Liver (tissue), 3 donors: Measurements from ENCODE around the gene GRIN2A.

Experiments used
- EGR1 ChIP-seq, 2 donors: IDR thresholded peaks; 2 replicates each; pipeline ENCODE4 v1.6.1; 2016 to 2018; ENCODE audit warnings: antibody characterized with exemption in 2 of 2, low read depth in 2 of 2
- GABPA ChIP-seq, 2 donors: IDR thresholded peaks in 1 of 2; conservative IDR thresholded peaks in 1 of 2; 2 replicates each; pipeline ENCODE4 v1.6.1; 2016; ENCODE audit warnings: antibody characterized with exemption in 2 of 2, mild to moderate bottlenecking in 1 of 2, moderate library complexity in 1 of 2
- JUND ChIP-seq, 2 donors: IDR thresholded peaks; 2 replicates each; pipeline ENCODE4 v1.6.1; 2016; ENCODE audit warnings: antibody characterized with exemption in 2 of 2
- RXRA ChIP-seq, 2 donors: IDR thresholded peaks; 2 replicates each; pipeline ENCODE4 v1.6.1; 2017 to 2018; ENCODE audit warnings: antibody characterized with exemption in 2 of 2, mild to moderate bottlenecking in 1 of 2
- SP1 ChIP-seq: IDR thresholded peaks from 2 replicates; pipeline ENCODE4 v1.6.1; 2018; ENCODE audit warnings: antibody characterized with exemption, mild to moderate bottlenecking
- TAF1 ChIP-seq: conservative IDR thresholded peaks from 2 replicates; pipeline ENCODE4 v1.6.1; 2016; ENCODE audit warnings: antibody characterized with exemption, mild to moderate bottlenecking
- YY1 ChIP-seq: IDR thresholded peaks from 2 replicates; pipeline ENCODE4 v1.6.1; 2016; ENCODE audit warnings: antibody characterized with exemption, mild to moderate bottlenecking
- TF ChIP-seq, protein P1 (sequence below): fragments of 150-350 bp; IDR thresholded peaks from 2 replicates; pipeline ENCODE4 v1.5.1; 2017; ENCODE audit warnings: improper control_type of control experiment, low read depth, low read length; ENCODE audit not compliant: missing input control
- TF ChIP-seq, protein P2 (sequence below): IDR thresholded peaks from 2 replicates; pipeline ENCODE4 v1.6.1; 2016; ENCODE audit warnings: antibody characterized with exemption, mild to moderate bottlenecking
- TF ChIP-seq, protein P3 (sequence below): IDR thresholded peaks from 2 replicates; pipeline ENCODE4 v1.6.1; 2016; ENCODE audit warnings: antibody characterized with exemption
- TF ChIP-seq, protein P4 (sequence below): IDR thresholded peaks from 2 replicates; pipeline ENCODE4 v1.6.1; 2016; ENCODE audit warnings: antibody characterized with exemption
- donor health status: healthy.
- donor health status: healthy.

DNA sequence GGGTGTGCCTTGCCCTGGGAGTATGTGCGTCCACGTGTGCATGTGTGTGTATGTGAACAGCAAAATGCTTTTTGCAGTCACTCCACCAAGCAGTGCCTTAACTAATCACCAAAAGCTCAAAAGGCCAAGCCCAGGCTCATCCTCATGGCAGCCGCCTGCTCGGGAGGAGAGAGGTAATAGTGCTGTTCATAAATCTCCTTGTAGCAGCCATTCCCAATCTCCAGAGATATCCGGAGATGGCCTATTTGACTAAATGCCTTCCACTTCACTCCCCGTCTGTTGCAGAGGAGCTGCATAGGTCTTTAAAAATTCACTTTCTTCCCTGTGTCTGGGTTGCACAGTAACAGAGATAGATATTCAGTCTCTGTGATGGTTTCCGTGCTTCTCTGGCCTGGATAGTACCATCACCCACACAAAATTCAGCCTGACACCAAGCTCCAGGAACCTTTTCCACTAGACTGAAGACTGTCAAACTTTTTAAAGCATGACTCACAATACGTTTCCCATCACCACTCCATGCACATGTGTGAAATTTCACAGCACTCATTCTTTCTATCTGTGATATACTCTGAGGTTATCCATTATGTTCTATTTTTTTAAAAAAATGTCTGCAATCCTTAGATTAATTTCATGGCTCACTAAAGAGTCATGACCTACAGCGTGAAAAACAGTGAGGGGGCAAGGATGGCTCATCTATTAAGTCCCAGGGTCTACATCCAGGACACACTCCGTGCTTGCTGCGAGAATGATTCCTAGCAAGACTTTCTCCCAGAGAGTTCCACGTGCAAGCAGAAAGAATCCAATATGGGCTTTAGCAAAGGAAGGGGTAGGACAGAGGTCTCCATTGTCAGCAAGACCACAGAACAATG is 357.8 kb downstream of the GRIN2A start:
- TF ChIP-seq, protein P1, sequence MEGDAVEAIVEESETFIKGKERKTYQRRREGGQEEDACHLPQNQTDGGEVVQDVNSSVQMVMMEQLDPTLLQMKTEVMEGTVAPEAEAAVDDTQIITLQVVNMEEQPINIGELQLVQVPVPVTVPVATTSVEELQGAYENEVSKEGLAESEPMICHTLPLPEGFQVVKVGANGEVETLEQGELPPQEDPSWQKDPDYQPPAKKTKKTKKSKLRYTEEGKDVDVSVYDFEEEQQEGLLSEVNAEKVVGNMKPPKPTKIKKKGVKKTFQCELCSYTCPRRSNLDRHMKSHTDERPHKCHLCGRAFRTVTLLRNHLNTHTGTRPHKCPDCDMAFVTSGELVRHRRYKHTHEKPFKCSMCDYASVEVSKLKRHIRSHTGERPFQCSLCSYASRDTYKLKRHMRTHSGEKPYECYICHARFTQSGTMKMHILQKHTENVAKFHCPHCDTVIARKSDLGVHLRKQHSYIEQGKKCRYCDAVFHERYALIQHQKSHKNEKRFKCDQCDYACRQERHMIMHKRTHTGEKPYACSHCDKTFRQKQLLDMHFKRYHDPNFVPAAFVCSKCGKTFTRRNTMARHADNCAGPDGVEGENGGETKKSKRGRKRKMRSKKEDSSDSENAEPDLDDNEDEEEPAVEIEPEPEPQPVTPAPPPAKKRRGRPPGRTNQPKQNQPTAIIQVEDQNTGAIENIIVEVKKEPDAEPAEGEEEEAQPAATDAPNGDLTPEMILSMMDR = no peak
- TF ChIP-seq TAF1 = no peak
- TF ChIP-seq, protein P2, sequence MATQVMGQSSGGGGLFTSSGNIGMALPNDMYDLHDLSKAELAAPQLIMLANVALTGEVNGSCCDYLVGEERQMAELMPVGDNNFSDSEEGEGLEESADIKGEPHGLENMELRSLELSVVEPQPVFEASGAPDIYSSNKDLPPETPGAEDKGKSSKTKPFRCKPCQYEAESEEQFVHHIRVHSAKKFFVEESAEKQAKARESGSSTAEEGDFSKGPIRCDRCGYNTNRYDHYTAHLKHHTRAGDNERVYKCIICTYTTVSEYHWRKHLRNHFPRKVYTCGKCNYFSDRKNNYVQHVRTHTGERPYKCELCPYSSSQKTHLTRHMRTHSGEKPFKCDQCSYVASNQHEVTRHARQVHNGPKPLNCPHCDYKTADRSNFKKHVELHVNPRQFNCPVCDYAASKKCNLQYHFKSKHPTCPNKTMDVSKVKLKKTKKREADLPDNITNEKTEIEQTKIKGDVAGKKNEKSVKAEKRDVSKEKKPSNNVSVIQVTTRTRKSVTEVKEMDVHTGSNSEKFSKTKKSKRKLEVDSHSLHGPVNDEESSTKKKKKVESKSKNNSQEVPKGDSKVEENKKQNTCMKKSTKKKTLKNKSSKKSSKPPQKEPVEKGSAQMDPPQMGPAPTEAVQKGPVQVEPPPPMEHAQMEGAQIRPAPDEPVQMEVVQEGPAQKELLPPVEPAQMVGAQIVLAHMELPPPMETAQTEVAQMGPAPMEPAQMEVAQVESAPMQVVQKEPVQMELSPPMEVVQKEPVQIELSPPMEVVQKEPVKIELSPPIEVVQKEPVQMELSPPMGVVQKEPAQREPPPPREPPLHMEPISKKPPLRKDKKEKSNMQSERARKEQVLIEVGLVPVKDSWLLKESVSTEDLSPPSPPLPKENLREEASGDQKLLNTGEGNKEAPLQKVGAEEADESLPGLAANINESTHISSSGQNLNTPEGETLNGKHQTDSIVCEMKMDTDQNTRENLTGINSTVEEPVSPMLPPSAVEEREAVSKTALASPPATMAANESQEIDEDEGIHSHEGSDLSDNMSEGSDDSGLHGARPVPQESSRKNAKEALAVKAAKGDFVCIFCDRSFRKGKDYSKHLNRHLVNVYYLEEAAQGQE = no peak
- TF ChIP-seq, protein P3, sequence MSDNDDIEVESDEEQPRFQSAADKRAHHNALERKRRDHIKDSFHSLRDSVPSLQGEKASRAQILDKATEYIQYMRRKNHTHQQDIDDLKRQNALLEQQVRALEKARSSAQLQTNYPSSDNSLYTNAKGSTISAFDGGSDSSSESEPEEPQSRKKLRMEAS = no peak
- no peak for TF ChIP-seq JUND (IDR thresholded peaks at IDR 0.05)
- no peak for TF ChIP-seq RXRA (IDR thresholded peaks at IDR 0.05)
- no peak for TF ChIP-seq SP1
- TF ChIP-seq YY1 = no peak
- TF ChIP-seq, protein P4, sequence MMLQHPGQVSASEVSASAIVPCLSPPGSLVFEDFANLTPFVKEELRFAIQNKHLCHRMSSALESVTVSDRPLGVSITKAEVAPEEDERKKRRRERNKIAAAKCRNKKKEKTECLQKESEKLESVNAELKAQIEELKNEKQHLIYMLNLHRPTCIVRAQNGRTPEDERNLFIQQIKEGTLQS = no peak
- no peak for TF ChIP-seq GABPA (IDR thresholded peaks at IDR 0.05 in 1 of 2, conservative IDR thresholded peaks at IDR 0.05 in 1 of 2)
- no peak for TF ChIP-seq EGR1 (IDR thresholded peaks at IDR 0.05; ENCODE audit: low read depth in 2 of 2)
